CD4-positive, alpha-beta T cell treated with Interleukin-17A for 1 hour (primary cell): ENCODE results near the gene UBP1.
"Not testable (repeated sequence)": the region's sequence is repeated elsewhere in the genome, so short reads cannot be mapped to it uniquely, and the experiment has no call there.

ENCODE experiments used
- DNase-seq: peaks from one replicate; pipeline ENCODE4 v3.0.0-alpha.2; 2020

UBP1 gene

GRCh38 chr3:33433843-33434242, 6.4 kb downstream of the UBP1 start:
- no peak for DNase-seq

- DNase-seq, result no peak
Observed at GRCh38 chr3:33430571-33430970, 9.6 kb downstream of the UBP1 start.

GRCh38 chr3:33430061-33430460, 10.1 kb downstream of the UBP1 start:
- no peak for DNase-seq

GRCh38 chr3:33429306-33429705, 10.9 kb downstream of the UBP1 start:
- not testable (repeated sequence) for DNase-seq

GRCh38 chr3:33428734-33429133, 11.5 kb downstream of the UBP1 start:
- DNase-seq, result no peak

- no peak for DNase-seq
Observed at GRCh38 chr3:33426630-33427317, 13.4 kb downstream of the UBP1 start.

GRCh38 chr3:33426068-33426467, 14.1 kb downstream of the UBP1 start:
- DNase-seq, result no peak

- DNase-seq, result no peak
Observed at GRCh38 chr3:33425453-33425852, 14.8 kb downstream of the UBP1 start.

GRCh38 chr3:33424606-33425452, 15.4 kb downstream of the UBP1 start:
- no peak for DNase-seq

GRCh38 chr3:33420966-33421365, 19.2 kb downstream of the UBP1 start:
- DNase-seq, result no peak

GRCh38 chr3:33419948-33420347, 20.3 kb downstream of the UBP1 start:
- DNase-seq, result no peak

GRCh38 chr3:33417066-33417673, 23.0 kb downstream of the UBP1 start:
- no peak for DNase-seq

- DNase-seq, result not testable (repeated sequence)
Observed at GRCh38 chr3:33410816-33411215, 29.4 kb downstream of the UBP1 start.

GRCh38 chr3:33403756-33404155, 36.4 kb downstream of the UBP1 start:
- no peak for DNase-seq

GRCh38 chr3:33402936-33403335, 37.3 kb downstream of the UBP1 start:
- no peak for DNase-seq

GRCh38 chr3:33401781-33402180, 38.4 kb downstream of the UBP1 start:
- no peak for DNase-seq

GRCh38 chr3:33398410-33398809, 41.8 kb downstream of the UBP1 start:
- no peak for DNase-seq

GRCh38 chr3:33395900-33396299, 44.3 kb downstream of the UBP1 start:
- no peak for DNase-seq

- DNase-seq, result no peak
Observed at GRCh38 chr3:33394403-33395054, 45.7 kb downstream of the UBP1 start.

- DNase-seq, result no peak
Observed at GRCh38 chr3:33392703-33393125, 47.5 kb downstream of the UBP1 start.

- DNase-seq, result no peak
Observed at GRCh38 chr3:33392144-33392543, 48.1 kb downstream of the UBP1 start.

GRCh38 chr3:33391255-33391995, 48.8 kb downstream of the UBP1 start:
- no peak for DNase-seq

GRCh38 chr3:33389908-33390307, 50.3 kb downstream of the UBP1 start:
- no peak for DNase-seq
